Smooth muscle cell (in vitro differentiated cells): ENCODE data around the gene HEATR3. TPM values are rescaled to one million over a fixed set of nuclear protein-coding genes. Genes with fewer than 3 reads are reported as not detected.

Source experiments
- DNase-seq: peaks from one replicate; lab custom pipeline; 2025; ENCODE audit not compliant: unreplicated experiment; lab: John Stamatoyannopoulos, UW
- H2AFZ ChIP-seq: fragments of 200-600 bp; sonication (generic); 2 replicates; pipeline ENCODE4 v1.6.0; 2016; ENCODE audit warnings: antibody characterized with exemption, low read depth, mild to moderate bottlenecking
- H3F3A ChIP-seq: fragments of 200-600 bp; sonication (generic); 2 replicates; pipeline ENCODE4 v1.6.0; 2017; ENCODE audit warnings: antibody characterized with exemption, low read depth
- H3K27ac ChIP-seq: fragments of 200-600 bp; sonication (generic); 2 replicates; pipeline ENCODE4 v1.5.1; 2016; ENCODE audit warnings: low read depth, mild to moderate bottlenecking
- H3K27me3 ChIP-seq: fragments of 200-600 bp; sonication (generic); 2 replicates; pipeline ENCODE4 v1.6.1; 2016; ENCODE audit warnings: low read depth, mild to moderate bottlenecking
- H3K36me3 ChIP-seq: fragments of 200-600 bp; sonication (generic); 2 replicates; pipeline ENCODE4 v1.5.1; 2016; ENCODE audit warnings: low read depth
- H3K4me1 ChIP-seq: fragments of 200-600 bp; sonication (generic); 2 replicates; pipeline ENCODE4 v1.5.1; 2016; ENCODE audit warnings: low read depth
- H3K4me2 ChIP-seq: fragments of 200-600 bp; sonication (generic); 2 replicates; pipeline ENCODE4 v1.6.0; 2016; ENCODE audit warnings: mild to moderate bottlenecking
- H3K4me3 ChIP-seq: fragments of 200-600 bp; sonication (generic); 2 replicates; pipeline ENCODE4 v1.5.1; 2016; ENCODE audit warnings: mild to moderate bottlenecking
- H3K79me2 ChIP-seq: fragments of 200-600 bp; sonication (generic); 2 replicates; pipeline ENCODE4 v1.6.0; 2016; ENCODE audit warnings: low read depth, mild to moderate bottlenecking
- H3K9ac ChIP-seq: fragments of 200-600 bp; sonication (generic); 2 replicates; pipeline ENCODE4 v1.6.0; 2016; ENCODE audit warnings: low read depth
- H3K9me3 ChIP-seq: fragments of 200-600 bp; sonication (generic); replicated peaks from 2 replicates; pipeline ENCODE4 v1.5.1; 2016; ENCODE audit warnings: low read depth
- H4K20me1 ChIP-seq: fragments of 200-600 bp; sonication (generic); 2 replicates; pipeline ENCODE4 v1.6.0; 2016; ENCODE audit warnings: low read depth
- CTCF ChIP-seq: fragments of 200-600 bp; sonication (generic); IDR thresholded peaks from 2 replicates; pipeline ENCODE4 v1.5.1; 2017; ENCODE audit warnings: borderline replicate concordance, mild to moderate bottlenecking, antibody characterized with exemption; ENCODE audit not compliant: insufficient read depth, poor library complexity, severe bottlenecking
- WGBS: methylation state at CpG from one replicate; pipeline ENCODE4 v1.1.7; 2016; ENCODE audit warnings: low lambda C conversion rate; 5-methylcytosine and 5-hydroxymethylcytosine counted together
- polyA plus RNA-seq: library from polyadenylated mRNA; unstranded; fragments of >200 nt; fragmentation: Nextera tagmentation; extraction: Ambion mirVana; gene quantifications from 2 replicates; pipeline ENCODE4 v1.2.1, GENCODE V29; 2016
- total RNA-seq: library from RNA; depleted of rRNA; stranded (reverse); fragments of >200 nt; gene quantifications from 2 replicates; pipeline ENCODE4 v1.2.3, GENCODE V29; 2014

HEATR3 gene
- total and polyA plus RNA-seq, 2 experiments from 2014 or later = 3.6 to 9.1 TPM

GRCh38 chr16:50151756-50152155 lies 86.0 kb downstream of the HEATR3 start:
- Histone ChIP-seq H4K20me1 (peaks cover 30% of the 10 kb centered on the region), H3K4me3 (peak overlapping the region; percentile 97), H3K36me3 (no peaks in the 10 kb centered on the region), H3K27me3 (no peaks in the 10 kb centered on the region), H3F3A (peaks cover 8% of the 10 kb centered on the region), H2AFZ (peak overlapping the region; percentile 96), H3K4me1 (peaks cover 19% of the 10 kb centered on the region), H3K4me2 (peak overlapping the region; percentile 97), H3K9ac (no peak overlapping the region), H3K79me2 (peaks cover 18% of the 10 kb centered on the region), H3K27ac (peak overlapping the region; percentile 98), H3K9me3 (no peaks in the 10 kb centered on the region)
- TF ChIP-seq CTCF = no peak
- no peak for DNase-seq
- 89% methylated on average over 11 of the region's 11 CpGs for WGBS

DNA sequence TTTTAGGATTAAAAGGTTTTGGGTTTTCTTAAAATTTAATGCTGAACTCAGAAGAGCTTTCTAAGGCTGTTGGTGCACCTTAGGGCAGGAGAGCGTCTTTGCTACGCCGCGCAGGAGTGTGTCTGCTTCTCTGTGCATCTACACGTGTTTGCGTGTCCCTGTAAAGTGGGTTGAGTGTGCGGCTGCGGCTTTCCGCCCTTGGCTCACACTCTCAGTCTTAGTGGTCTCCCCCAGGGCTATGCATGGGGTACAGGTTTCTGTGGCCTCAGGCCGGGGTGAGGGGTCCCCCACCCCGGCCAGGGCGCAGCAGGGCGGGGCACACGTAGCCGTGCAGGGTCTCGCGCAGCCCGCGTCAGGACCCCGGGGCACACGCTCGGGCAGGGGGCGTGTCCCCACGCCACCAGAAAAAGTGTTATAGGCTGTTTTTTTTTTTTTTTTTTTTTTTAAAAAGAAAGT lies 86.6 kb downstream of the HEATR3 start:
- no peak for DNase-seq

GRCh38 chr16:50152807-50153595 lies 87.2 kb downstream of the HEATR3 start, which contains the start of gene TENT4B:
TENT4B (plus strand) TSS chr16:50153306; CDS start chr16:50153622, 316 bp downstream.
- H3K27ac ChIP-seq = peak within 1 kb of the TSS; percentile 98
- WGBS = 2% methylated on average over 23 of the region's 114 CpGs
- peaks cover 31% of the 10 kb centered on the region for H3K79me2 ChIP-seq
- no peaks in the 10 kb centered on the region for H3K9me3 ChIP-seq
- peak; percentile 97 for DNase-seq
- peak within 1 kb of the TSS; percentile 96 for H2AFZ ChIP-seq
- peak within 1 kb of the TSS; percentile 97 for H3K4me3 ChIP-seq
- H3K4me2 ChIP-seq = peak within 1 kb of the TSS; percentile 99
- H3K4me1 ChIP-seq = peaks cover 19% of the 10 kb centered on the region
- no peaks in the 10 kb centered on the region for H3K27me3 ChIP-seq
- no peaks in the 10 kb centered on the region for H3K36me3 ChIP-seq
- peaks cover 43% of the 10 kb centered on the region for H4K20me1 ChIP-seq
- peaks cover 4% of the 10 kb centered on the region for H3F3A ChIP-seq
- TF ChIP-seq CTCF = no peak
- peak within 1 kb of the TSS; percentile 95 for H3K9ac ChIP-seq

More for the DNA sequence above, 86.6 kb downstream of the HEATR3 start:
- H3K4me3 ChIP-seq = peak overlapping the region; percentile 97
- H3K27me3 ChIP-seq = no peaks in the 10 kb centered on the region
- peak overlapping the region; percentile 95 for H3K9ac ChIP-seq
- peaks cover 4% of the 10 kb centered on the region for H3F3A ChIP-seq
- peaks cover 25% of the 10 kb centered on the region for H3K79me2 ChIP-seq
- no peak for TF ChIP-seq CTCF
- peak overlapping the region; percentile 96 for H2AFZ ChIP-seq
- peak overlapping the region; percentile 98 for H3K27ac ChIP-seq
- H3K36me3 ChIP-seq = no peaks in the 10 kb centered on the region
- peaks cover 37% of the 10 kb centered on the region for H4K20me1 ChIP-seq
- peak overlapping the region; percentile 97 for H3K4me2 ChIP-seq
- H3K9me3 ChIP-seq = no peaks in the 10 kb centered on the region
- under 1% methylated on average over 24 of the region's 24 CpGs for WGBS
- peaks cover 19% of the 10 kb centered on the region for H3K4me1 ChIP-seq
